H1 (cell line): ENCODE results near the gene PPIA. TPM values are rescaled to one million over a fixed set of nuclear protein-coding genes. Genes with fewer than 3 reads are reported as not detected.
A peak's percentile ranks its signal among the peaks of the same experiment; 100 is the strongest.

Experiments
- ASH2L ChIP-seq: fragments of 200-600, 300-600 bp; sonication (generic); IDR thresholded peaks from one replicate; pipeline ENCODE4 v1.7.1; 2017; ENCODE audit warnings: low read length
- CTBP2 ChIP-seq: IDR thresholded peaks from 2 replicates; pipeline ENCODE4 v1.7.0; 2011; ENCODE audit warnings: borderline replicate concordance, mild to moderate bottlenecking, moderate library complexity, mixed read lengths, low read length; ENCODE audit not compliant: insufficient read depth, insufficient read length
- EGR1 ChIP-seq: IDR thresholded peaks from 2 replicates; pipeline ENCODE4 v1.6.1; 2011; ENCODE audit warnings: low read depth, low read length, borderline replicate concordance
- FOSL1 ChIP-seq: IDR thresholded peaks from 2 replicates; pipeline ENCODE4 v1.6.1; 2011; ENCODE audit warnings: mild to moderate bottlenecking, low read depth, low read length, moderate library complexity; ENCODE audit not compliant: insufficient read depth
- JUN ChIP-seq: IDR thresholded peaks from 2 replicates; pipeline ENCODE4 v1.6.1; 2011; ENCODE audit warnings: low read depth, mild to moderate bottlenecking, improper control_type of control experiment, low read length
- POLR2A ChIP-seq, 2 experiments: IDR thresholded peaks; 1 replicate in 1 of 2; 2 replicates in 1 of 2; pipeline ENCODE4 v1.6.1; 2011; ENCODE audit warnings: low read depth in 2 of 2, low read length in 2 of 2, mild to moderate bottlenecking in 2 of 2; ENCODE audit errors: control extremely low read depth in 1 of 2
- SAP30 ChIP-seq: fragments of 300-600 bp; sonication (generic); IDR thresholded peaks from 2 replicates; pipeline ENCODE4 v1.7.1; 2012; ENCODE audit warnings: low read length, moderate library complexity, mild to moderate bottlenecking, inconsistent platforms; ENCODE audit not compliant: insufficient read depth, insufficient replicate concordance
- SIRT6 ChIP-seq: IDR thresholded peaks from one replicate; pipeline ENCODE4 v1.7.1; 2012; ENCODE audit warnings: low read length, inconsistent platforms
- SP1 ChIP-seq: IDR thresholded peaks from 2 replicates; pipeline ENCODE4 v1.6.1; 2011; ENCODE audit warnings: low read depth, low read length
- SP2 ChIP-seq: IDR thresholded peaks from 2 replicates; pipeline ENCODE4 v1.6.1; 2012; ENCODE audit warnings: mild to moderate bottlenecking, low read length, inconsistent platforms
- SP4 ChIP-seq: IDR thresholded peaks from 2 replicates; pipeline ENCODE4 v1.6.1; 2012; ENCODE audit warnings: low read length, inconsistent platforms
- SRF ChIP-seq: IDR thresholded peaks from 2 replicates; pipeline ENCODE4 v1.6.1; 2011; ENCODE audit warnings: mild to moderate bottlenecking, low read depth, low read length, moderate library complexity
- TAF7 ChIP-seq: optimal IDR thresholded peaks from 2 replicates; pipeline ENCODE3; 2011; ENCODE audit warnings: low read depth, mild to moderate bottlenecking, inconsistent platforms, low read length, moderate library complexity, borderline replicate concordance
- TCF12 ChIP-seq: IDR thresholded peaks from 2 replicates; pipeline ENCODE4 v1.6.1; 2011; ENCODE audit warnings: low read depth, mild to moderate bottlenecking, low read length
- TEAD4 ChIP-seq: IDR thresholded peaks from 2 replicates; pipeline ENCODE4 v1.6.1; 2012; ENCODE audit warnings: low read depth, low read length, inconsistent platforms, mixed read lengths
- USF2 ChIP-seq: IDR thresholded peaks from 2 replicates; pipeline ENCODE4 v1.6.1; 2011; ENCODE audit warnings: low read length, improper control_type of control experiment
- polyA plus RNA-seq, 7 experiments: library from polyadenylated mRNA; depleted of rRNA in 3 of 7; stranded (reverse) in 5 of 7; unstranded in 2 of 7; fragments of >200 nt in 5 of 7; fragments of 200-250 nt in 2 of 7; gene quantifications; 1 replicate in 5 of 7; 2 replicates in 1 of 7; 4 replicates in 1 of 7; pipeline versions ENCODE4 v1.2.1 to v1.2.3, GENCODE V29; 2011 to 2013; ENCODE audit warnings: missing spikeins in 2 of 7, mixed read lengths in 2 of 7
- total RNA-seq: library from RNA; stranded (reverse); fragmentation: NEBNext Ultra II Directional; extraction: Animal tissue kit (Norgen Biotek cat#: 25700); gene quantifications from 2 replicates; pipeline ENCODE4 v1.2.1, GENCODE V29; 2021
- TF ChIP-seq, protein P1 (sequence below): IDR thresholded peaks from 2 replicates; pipeline ENCODE4 v1.6.1; 2011; ENCODE audit warnings: low read depth, mild to moderate bottlenecking, low read length; ENCODE audit not compliant: insufficient read depth
- TF ChIP-seq, protein P2 (sequence below): IDR thresholded peaks from 2 replicates; pipeline ENCODE4 v1.6.1; 2012; ENCODE audit warnings: inconsistent platforms

Gene PPIA
- total and polyA plus RNA-seq, 2 of the 8 experiments (the other 6 are each of a cell fraction or from before 2014, with no cell fraction given), result 2,865 to 5,394 TPM

DNA sequence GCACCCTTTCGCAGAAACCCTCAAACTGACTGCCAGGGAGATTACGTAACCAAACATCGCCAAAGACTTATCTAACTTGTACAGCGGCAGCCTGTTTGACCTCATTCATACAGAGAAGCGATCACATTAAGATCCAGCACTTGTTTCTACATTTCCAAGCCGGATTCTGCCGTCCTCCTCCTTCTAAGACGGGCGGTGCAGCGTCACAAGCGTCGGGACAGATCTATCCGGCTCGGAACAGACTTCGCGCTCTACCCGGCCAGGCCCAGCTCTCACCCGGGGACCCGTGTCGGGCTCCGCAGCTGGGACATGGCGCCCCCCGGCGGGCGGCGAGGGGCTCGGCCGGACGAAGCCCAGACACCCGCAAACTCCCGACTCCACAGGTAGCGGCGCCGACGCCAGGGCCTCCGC, 51.0 kb downstream of the PPIA start (continued):
- TF ChIP-seq USF2 (no peak), EGR1 (no peak), SP1 (no peak), FOSL1 (no peak), TEAD4 (no peak), SP4 (no peak), POLR2A (IDR thresholded peaks at IDR 0.05; ENCODE audit: control extremely low read depth in 1 of 2, low read depth in 2 of 2, low read length in 2 of 2) (no peak), SRF (no peak), JUN (no peak), CTBP2 (no peak), SIRT6 (no peak), SAP30 (no peak), SP2 (no peak), TCF12 (no peak), TAF7 (no peak), ASH2L (peak; percentile 81)
- TF ChIP-seq, protein P1, sequence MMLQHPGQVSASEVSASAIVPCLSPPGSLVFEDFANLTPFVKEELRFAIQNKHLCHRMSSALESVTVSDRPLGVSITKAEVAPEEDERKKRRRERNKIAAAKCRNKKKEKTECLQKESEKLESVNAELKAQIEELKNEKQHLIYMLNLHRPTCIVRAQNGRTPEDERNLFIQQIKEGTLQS, result no peak
- TF ChIP-seq, protein P2, sequence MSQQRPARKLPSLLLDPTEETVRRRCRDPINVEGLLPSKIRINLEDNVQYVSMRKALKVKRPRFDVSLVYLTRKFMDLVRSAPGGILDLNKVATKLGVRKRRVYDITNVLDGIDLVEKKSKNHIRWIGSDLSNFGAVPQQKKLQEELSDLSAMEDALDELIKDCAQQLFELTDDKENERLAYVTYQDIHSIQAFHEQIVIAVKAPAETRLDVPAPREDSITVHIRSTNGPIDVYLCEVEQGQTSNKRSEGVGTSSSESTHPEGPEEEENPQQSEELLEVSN, result no peak
